Ovary (tissue), 9 donors: ENCODE measurements around the gene LSM12. TPM values are rescaled to one million over a fixed set of nuclear protein-coding genes. Genes with fewer than 3 reads are reported as not detected.

Experiments used
- DNase-seq, 5 donors: peaks; one replicate each; pipeline ENCODE4 v3.0.0-alpha.2; 2019 to 2020
- H3K27ac ChIP-seq, 2 donors: fragments of 200-600 bp; one replicate each; pipeline versions ENCODE4 v1.5.1 to v1.8.0; 2019 to 2022
- H3K27me3 ChIP-seq: fragments of 200-600 bp; one replicate; pipeline ENCODE4 v1.8.0; 2022
- H3K36me3 ChIP-seq: fragments of 200-600 bp; sonication (generic); one replicate; pipeline ENCODE4 v1.5.1; 2019
- H3K4me1 ChIP-seq: one replicate; pipeline ENCODE4 v1.8.1; 2013; ENCODE audit warnings: mild to moderate bottlenecking, moderate library complexity; ENCODE audit not compliant: insufficient read depth
- H3K4me3 ChIP-seq: fragments of 200-600 bp; sonication (generic); one replicate; pipeline ENCODE4 v1.5.1; 2017
- H3K9me3 ChIP-seq, 2 donors: fragments of 200-600 bp in 1 of 2; sonication (generic) in 1 of 2; one replicate each; pipeline versions ENCODE4 v1.5.1 to v1.8.1; 2013 to 2019; ENCODE audit warnings: mild to moderate bottlenecking in 1 of 2, moderate library complexity in 1 of 2
- CTCF ChIP-seq, 3 donors: fragments of 450-650 bp in 2 of 3; fragments of 200-600 bp in 1 of 3; IDR thresholded peaks; one replicate each; pipeline versions ENCODE4 v1.5.1 to v1.8.0; 2016 to 2022; ENCODE audit warnings: antibody characterized with exemption in 3 of 3, mild to moderate bottlenecking in 1 of 3
- EP300 ChIP-seq: sonication (generic); formaldehyde crosslinking; IDR thresholded peaks from one replicate; pipeline ENCODE4 v1.6.1; 2017; ENCODE audit warnings: antibody characterized with exemption
- POLR2A ChIP-seq: fragments of 450-650 bp; IDR thresholded peaks from one replicate; pipeline ENCODE4 v1.6.1; 2017; ENCODE audit warnings: antibody characterized with exemption, mild to moderate bottlenecking, moderate library complexity
- WGBS, 3 donors: extraction: QIAGEN DNeasy Blood & Tissue Kit in 1 of 3; methylation state at CpG; one replicate each; pipeline versions ENCODE4 v1.1.5 to v1.1.7; 2013 to 2017; 5-methylcytosine and 5-hydroxymethylcytosine counted together
- intact Hi-C, 4 donors: fragments of 100-400 bp; cut with DNase I; formaldehyde crosslinking; loops; one replicate each; pipeline versions ENCODE4 v1.11.0 to v1.15.1; 2022 to 2023
- polyA plus RNA-seq, 2 donors: library from polyadenylated mRNA; stranded (reverse); fragments of 200-250 nt in 1 of 2; fragments of 350-450 nt in 1 of 2; fragmentation: Illumina TruSeq in 1 of 2; extraction: RNeasy Lipid Tissue Mini Kit (QIAGEN cat#74804) in 1 of 2; gene quantifications; one replicate each; pipeline ENCODE4 v1.2.3, GENCODE V29; 2013 to 2014
- total RNA-seq, 7 donors: library from RNA; depleted of rRNA in 2 of 7; stranded (reverse); fragments of >200 nt in 2 of 7; fragmentation: NEBNext Ultra II Directional in 3 of 7; extraction: Animal tissue kit (Norgen Biotek cat#: 25700) in 3 of 7; gene quantifications; one replicate each; pipeline versions ENCODE4 v1.1.0 to v1.2.4, GENCODE V29; 2016 to 2023
- donor health status: DM: no; HTN: no; CAD: no; lungs with moderate emphysema.
- donor health status: DM: no; HTN: no; CAD: no.
- donor health status: Bipolar disorder and iron deficiency.
- donor health status: DM: yes; HTN: yes; CAD: no.
- donor health status: DM: no; HTN: no; CAD: no.
- donor health status: DM: yes; HTN: yes; CAD: no.

Gene LSM12
- total and polyA plus RNA-seq, 9 donors = 17.1 to 54.6 (median 36.4) TPM

GRCh38 chr17:44045486-44045885 is 21.0 kb downstream of the LSM12 start:
- H3K9me3 ChIP-seq = no peaks in the 10 kb centered on the region
- no peaks in the 10 kb centered on the region for H3K4me1 ChIP-seq
- intact Hi-C loops = loop anchor here in 2 of 4 donors (10.0 kb wide), 1 partner anchor 101 kb away; the partner anchor contains the start of gene PPY (in 2 of the 2)
- no peaks in the 10 kb centered on the region for H3K36me3 ChIP-seq
- H3K27ac ChIP-seq = no peak overlapping the region
- WGBS, 3 donors = 86 to 92% (median 90%) methylated on average over 4 of the region's 4 CpGs
- no peaks in the 10 kb centered on the region for H3K27me3 ChIP-seq
- DNase-seq = no peak
- no peak overlapping the region for H3K4me3 ChIP-seq
- TF ChIP-seq POLR2A = no peak
- no peak for TF ChIP-seq EP300
- no peak for TF ChIP-seq CTCF (IDR thresholded peaks at IDR 0.05)

GRCh38 chr17:44044071-44044470 is 22.4 kb downstream of the LSM12 start:
- no peaks in the 10 kb centered on the region for H3K9me3 ChIP-seq
- no peaks in the 10 kb centered on the region for H3K36me3 ChIP-seq
- H3K4me1 ChIP-seq = no peaks in the 10 kb centered on the region
- WGBS, 3 donors = 50 to 68% (median 67%) methylated on average over 1 of the region's 1 CpG
- H3K27me3 ChIP-seq = no peaks in the 10 kb centered on the region
- DNase-seq = no peak
- H3K27ac ChIP-seq = no peak overlapping the region
- H3K4me3 ChIP-seq = no peak overlapping the region
- intact Hi-C loops = loop anchor here in 3 of 4 donors (5.0 to 10.0 kb wide), 2 partner anchors 37 to 99 kb away; partner anchors contain the start of gene PPY (in 2 of the 3)
- TF ChIP-seq EP300 (no peak), POLR2A (no peak), CTCF (IDR thresholded peaks at IDR 0.05) (no peak)

- TF ChIP-seq POLR2A (no peak), EP300 (no peak), CTCF (IDR thresholded peaks at IDR 0.05) (no peak)
- Histone ChIP-seq H3K4me3 (no peak overlapping the region), H3K27ac (no peak overlapping the region), H3K36me3 (no peaks in the 10 kb centered on the region), H3K9me3 (no peaks in the 10 kb centered on the region), H3K27me3 (no peaks in the 10 kb centered on the region), H3K4me1 (no peaks in the 10 kb centered on the region)
- intact Hi-C loops = loop anchor here in 3 of 4 donors (5.0 to 10.0 kb wide), 2 partner anchors 36 to 98 kb away; partner anchors contain the start of gene PPY (in 2 of the 3)
- DNase-seq = no peak
- 63 to 70% (median 68%) methylated on average over 4 of the region's 4 CpGs for WGBS, 3 donors
Observed at GRCh38 chr17:44043272-44043696, 23.2 kb downstream of the LSM12 start.

GRCh38 chr17:44039829-44040635 is 26.4 kb downstream of the LSM12 start:
- H3K4me1 ChIP-seq = no peaks in the 10 kb centered on the region
- H3K27me3 ChIP-seq = no peaks in the 10 kb centered on the region
- no peak for DNase-seq
- 68 to 78% (median 72%) methylated on average over 6 of the region's 6 CpGs for WGBS, 3 donors
- no peak overlapping the region for H3K27ac ChIP-seq
- TF ChIP-seq CTCF (IDR thresholded peaks at IDR 0.05) = no peak
- TF ChIP-seq POLR2A = no peak
- no peak for TF ChIP-seq EP300
- H3K36me3 ChIP-seq = no peaks in the 10 kb centered on the region
- H3K9me3 ChIP-seq = no peaks in the 10 kb centered on the region
- H3K4me3 ChIP-seq = no peak overlapping the region
- intact Hi-C loops = loop anchor here in 3 of 4 donors (5.0 to 10.0 kb wide), 2 partner anchors 33 to 95 kb away; partner anchors contain the start of gene PPY (in 2 of the 3)
